Measurements from ENCODE around the gene RRBP1. TPM values are rescaled to one million over a fixed set of nuclear protein-coding genes. Genes with fewer than 3 reads are reported as not detected.

RRBP1 gene
- total and polyA plus RNA-seq, 2 donors from 2014 or later: 83.4 to 231 TPM

DNA sequence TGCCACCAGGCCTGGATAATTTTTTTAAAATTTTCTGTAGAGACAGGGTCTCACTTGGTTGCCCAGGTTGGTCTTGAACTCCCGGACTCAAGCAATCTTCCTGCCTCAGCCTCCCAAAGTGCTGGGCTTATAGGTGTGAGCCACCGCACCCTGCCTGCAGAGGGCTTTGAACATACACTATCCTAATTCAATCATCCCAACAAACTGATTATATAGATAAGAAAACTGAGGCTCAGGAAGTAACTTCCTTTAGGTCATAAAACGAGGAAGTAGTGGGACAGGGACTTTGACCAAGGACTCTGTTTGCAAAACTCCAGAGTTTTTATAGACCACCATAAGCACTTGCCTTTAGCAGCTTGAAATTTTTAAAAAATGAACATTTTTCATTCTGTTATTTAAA lies 12.7 kb upstream of the RRBP1 start:
- FAIRE-seq (no peak), DNase-seq (no peak)
- H3K9ac ChIP-seq (ENCODE audit: low read length in 3 of 3): no peak overlapping the region
- no peaks in the 10 kb centered on the region for H3K4me1 ChIP-seq (ENCODE audit: control insufficient read depth in 2 of 3, insufficient read depth in 2 of 3, low read depth in 1 of 3, low read length in 3 of 3)
- no peaks in the 10 kb centered on the region for H3K36me3 ChIP-seq (ENCODE audit: control insufficient read depth in 2 of 3, insufficient read depth in 3 of 3, low read length in 3 of 3)
- intact Hi-C loops (cut with DNase I): no loop called here
- no peak overlapping the region for H3K4me3 ChIP-seq (ENCODE audit: low read length in 3 of 3)
- TF ChIP-seq, protein P1, sequence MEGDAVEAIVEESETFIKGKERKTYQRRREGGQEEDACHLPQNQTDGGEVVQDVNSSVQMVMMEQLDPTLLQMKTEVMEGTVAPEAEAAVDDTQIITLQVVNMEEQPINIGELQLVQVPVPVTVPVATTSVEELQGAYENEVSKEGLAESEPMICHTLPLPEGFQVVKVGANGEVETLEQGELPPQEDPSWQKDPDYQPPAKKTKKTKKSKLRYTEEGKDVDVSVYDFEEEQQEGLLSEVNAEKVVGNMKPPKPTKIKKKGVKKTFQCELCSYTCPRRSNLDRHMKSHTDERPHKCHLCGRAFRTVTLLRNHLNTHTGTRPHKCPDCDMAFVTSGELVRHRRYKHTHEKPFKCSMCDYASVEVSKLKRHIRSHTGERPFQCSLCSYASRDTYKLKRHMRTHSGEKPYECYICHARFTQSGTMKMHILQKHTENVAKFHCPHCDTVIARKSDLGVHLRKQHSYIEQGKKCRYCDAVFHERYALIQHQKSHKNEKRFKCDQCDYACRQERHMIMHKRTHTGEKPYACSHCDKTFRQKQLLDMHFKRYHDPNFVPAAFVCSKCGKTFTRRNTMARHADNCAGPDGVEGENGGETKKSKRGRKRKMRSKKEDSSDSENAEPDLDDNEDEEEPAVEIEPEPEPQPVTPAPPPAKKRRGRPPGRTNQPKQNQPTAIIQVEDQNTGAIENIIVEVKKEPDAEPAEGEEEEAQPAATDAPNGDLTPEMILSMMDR (IDR thresholded peaks at IDR 0.05; ENCODE audit: borderline replicate concordance, extremely low read depth, insufficient read depth): no peak
- no peak overlapping the region for H3K27ac ChIP-seq (ENCODE audit: low read depth in 2 of 2, low read length in 2 of 2)
- H3K27me3 ChIP-seq (ENCODE audit: control insufficient read depth, insufficient read depth, low read length): no peaks in the 10 kb centered on the region
- H3K9me3 ChIP-seq (ENCODE audit: control insufficient read depth in 2 of 3, insufficient read depth in 1 of 3, low read length in 3 of 3): peaks cover 0 to 4% (median 0%) of the 10 kb centered on the region in 3 donors

GRCh38 chr20:17693444-17694001 lies 11.5 kb upstream of the RRBP1 start:
- FAIRE-seq: no peak
- no peak for DNase-seq
- no peaks in the 10 kb centered on the region for H3K4me1 ChIP-seq (ENCODE audit: control insufficient read depth in 2 of 3, insufficient read depth in 2 of 3, low read depth in 1 of 3, low read length in 3 of 3)
- intact Hi-C loops (cut with DNase I): no loop called here
- TF ChIP-seq, protein P1 (IDR thresholded peaks at IDR 0.05; ENCODE audit: borderline replicate concordance, extremely low read depth, insufficient read depth): no peak
- no peaks in the 10 kb centered on the region for H3K27me3 ChIP-seq (ENCODE audit: control insufficient read depth, insufficient read depth, low read length)
- no peaks in the 10 kb centered on the region for H3K36me3 ChIP-seq (ENCODE audit: control insufficient read depth in 2 of 3, insufficient read depth in 3 of 3, low read length in 3 of 3)
- peaks cover 0 to 4% (median 0%) of the 10 kb centered on the region in 3 donors for H3K9me3 ChIP-seq (ENCODE audit: control insufficient read depth in 2 of 3, insufficient read depth in 1 of 3, low read length in 3 of 3)
- no peak overlapping the region for H3K9ac ChIP-seq (ENCODE audit: low read length in 3 of 3)
- H3K4me3 ChIP-seq (ENCODE audit: low read length in 3 of 3): no peak overlapping the region
- H3K27ac ChIP-seq (ENCODE audit: low read depth in 2 of 2, low read length in 2 of 2): no peak overlapping the region

GRCh38 chr20:17691758-17692157 lies 9.7 kb upstream of the RRBP1 start:
- intact Hi-C loops (cut with DNase I): no loop called here
- Histone ChIP-seq H3K27ac (ENCODE audit: low read depth in 2 of 2, low read length in 2 of 2) (no peak overlapping the region), H3K36me3 (ENCODE audit: control insufficient read depth in 2 of 3, insufficient read depth in 3 of 3, low read length in 3 of 3) (no peaks in the 10 kb centered on the region), H3K9ac (ENCODE audit: low read length in 3 of 3) (no peak overlapping the region), H3K4me3 (ENCODE audit: low read length in 3 of 3) (no peak overlapping the region), H3K9me3 (ENCODE audit: control insufficient read depth in 2 of 3, insufficient read depth in 1 of 3, low read length in 3 of 3) (peaks cover 0 to 4% (median 0%) of the 10 kb centered on the region in 3 donors), H3K27me3 (ENCODE audit: control insufficient read depth, insufficient read depth, low read length) (no peaks in the 10 kb centered on the region), H3K4me1 (ENCODE audit: control insufficient read depth in 2 of 3, insufficient read depth in 2 of 3, low read depth in 1 of 3, low read length in 3 of 3) (no peaks in the 10 kb centered on the region)
- no peak for FAIRE-seq
- TF ChIP-seq, protein P1 (IDR thresholded peaks at IDR 0.05; ENCODE audit: borderline replicate concordance, extremely low read depth, insufficient read depth): no peak
- DNase-seq: no peak

- intact Hi-C loops (cut with DNase I): no loop called here
These were observed 8.1 kb upstream of the RRBP1 start for GRCh38 chr20:17690144-17690543.

More at GRCh38 chr20:17690144-17690543, 8.1 kb upstream of the RRBP1 start:
- FAIRE-seq (no peak), DNase-seq (no peak)
- H3K9me3 ChIP-seq (ENCODE audit: control insufficient read depth in 2 of 3, insufficient read depth in 1 of 3, low read length in 3 of 3): peaks cover 0 to 4% (median 0%) of the 10 kb centered on the region in 3 donors
- H3K27me3 ChIP-seq (ENCODE audit: control insufficient read depth, insufficient read depth, low read length): no peaks in the 10 kb centered on the region
- no peak overlapping the region for H3K9ac ChIP-seq (ENCODE audit: low read length in 3 of 3)
- no peak overlapping the region for H3K27ac ChIP-seq (ENCODE audit: low read depth in 2 of 2, low read length in 2 of 2)
- TF ChIP-seq, protein P1 (IDR thresholded peaks at IDR 0.05; ENCODE audit: borderline replicate concordance, extremely low read depth, insufficient read depth): no peak
- H3K36me3 ChIP-seq (ENCODE audit: control insufficient read depth in 2 of 3, insufficient read depth in 3 of 3, low read length in 3 of 3): no peaks in the 10 kb centered on the region
- H3K4me1 ChIP-seq (ENCODE audit: control insufficient read depth in 2 of 3, insufficient read depth in 2 of 3, low read depth in 1 of 3, low read length in 3 of 3): no peaks in the 10 kb centered on the region
- H3K4me3 ChIP-seq (ENCODE audit: low read length in 3 of 3): no peak overlapping the region
